Measurements from ENCODE around the gene PCNA. TPM values are rescaled to one million over a fixed set of nuclear protein-coding genes. Genes with fewer than 3 reads are reported as not detected.

Gene PCNA
- total RNA-seq, 4 donors from 2014 or later: 28.2 to 42.8 (median 37.4) TPM

DNA sequence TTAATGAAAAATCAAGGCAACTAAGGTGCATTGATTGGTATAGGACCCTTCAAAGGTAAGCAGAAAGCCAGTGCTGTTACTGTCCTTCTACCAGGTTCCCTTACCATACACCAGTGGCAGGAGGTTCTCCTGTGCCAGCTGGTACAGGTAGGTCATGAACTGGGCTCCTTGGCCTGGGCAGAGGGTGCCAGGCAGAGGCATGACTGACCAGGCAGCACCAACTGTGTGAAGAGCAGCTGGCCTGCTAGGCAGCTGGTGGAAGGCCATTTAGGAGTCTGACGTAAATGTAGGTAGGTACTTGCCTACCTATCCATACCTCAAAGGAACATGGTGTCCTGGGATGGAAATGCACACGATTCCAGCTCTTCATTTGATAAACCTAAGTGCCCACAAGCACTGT is 23.3 kb downstream of the PCNA start:
- Histone ChIP-seq H3K9me3 (no peaks in the 10 kb centered on the region), H3K4me3 (no peak overlapping the region), H3K36me3 (peaks cover 0 to 58% (median 0%) of the 10 kb centered on the region in 3 donors), H3K4me1 (peaks cover 0 to 22% (median 0%) of the 10 kb centered on the region in 4 donors), H3K27ac (no peak overlapping the region), H3K27me3 (no peaks in the 10 kb centered on the region)
- 89 to 100% methylated on average over 2 of the region's 2 CpGs for WGBS, 2 donors
- TF ChIP-seq, protein P1, sequence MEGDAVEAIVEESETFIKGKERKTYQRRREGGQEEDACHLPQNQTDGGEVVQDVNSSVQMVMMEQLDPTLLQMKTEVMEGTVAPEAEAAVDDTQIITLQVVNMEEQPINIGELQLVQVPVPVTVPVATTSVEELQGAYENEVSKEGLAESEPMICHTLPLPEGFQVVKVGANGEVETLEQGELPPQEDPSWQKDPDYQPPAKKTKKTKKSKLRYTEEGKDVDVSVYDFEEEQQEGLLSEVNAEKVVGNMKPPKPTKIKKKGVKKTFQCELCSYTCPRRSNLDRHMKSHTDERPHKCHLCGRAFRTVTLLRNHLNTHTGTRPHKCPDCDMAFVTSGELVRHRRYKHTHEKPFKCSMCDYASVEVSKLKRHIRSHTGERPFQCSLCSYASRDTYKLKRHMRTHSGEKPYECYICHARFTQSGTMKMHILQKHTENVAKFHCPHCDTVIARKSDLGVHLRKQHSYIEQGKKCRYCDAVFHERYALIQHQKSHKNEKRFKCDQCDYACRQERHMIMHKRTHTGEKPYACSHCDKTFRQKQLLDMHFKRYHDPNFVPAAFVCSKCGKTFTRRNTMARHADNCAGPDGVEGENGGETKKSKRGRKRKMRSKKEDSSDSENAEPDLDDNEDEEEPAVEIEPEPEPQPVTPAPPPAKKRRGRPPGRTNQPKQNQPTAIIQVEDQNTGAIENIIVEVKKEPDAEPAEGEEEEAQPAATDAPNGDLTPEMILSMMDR (IDR thresholded peaks at IDR 0.05): no peak
- TF ChIP-seq EP300 (IDR thresholded peaks at IDR 0.05) (no peak), POLR2A (IDR thresholded peaks at IDR 0.05) (no peak)
- DNase-seq (ENCODE audit: low spot score in 2 of 2): no peak

DNA sequence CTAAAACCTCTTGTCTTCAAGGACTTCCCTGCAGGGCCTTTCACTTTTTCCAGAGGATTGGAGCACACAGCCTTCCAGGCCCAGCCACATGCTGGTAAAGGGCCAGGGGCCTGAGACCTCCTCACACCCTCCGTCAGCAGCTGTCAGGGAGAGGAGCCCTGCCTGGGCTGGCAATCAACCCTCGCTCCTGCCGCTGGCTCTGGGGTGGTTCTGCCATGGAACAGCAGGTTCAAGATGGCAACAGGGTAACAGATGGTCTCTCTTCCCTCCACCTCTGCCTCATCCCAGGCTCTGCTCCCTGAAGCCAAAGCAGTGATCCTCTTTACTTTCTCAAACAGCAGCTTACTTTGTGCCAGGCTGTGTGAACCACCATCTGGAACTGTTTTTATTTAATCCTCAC is 23.8 kb downstream of the PCNA start:
- DNase-seq (ENCODE audit: low spot score in 2 of 2): no peak
- Histone ChIP-seq H3K36me3 (peaks cover 0 to 59% (median 0%) of the 10 kb centered on the region in 3 donors), H3K4me3 (no peak overlapping the region), H3K4me1 (peaks cover 0 to 17% (median 0%) of the 10 kb centered on the region in 4 donors), H3K27me3 (no peaks in the 10 kb centered on the region), H3K27ac (no peak overlapping the region), H3K9me3 (no peaks in the 10 kb centered on the region)
- 88 to 100% methylated on average over 3 of the region's 3 CpGs for WGBS, 2 donors
- TF ChIP-seq EP300 (IDR thresholded peaks at IDR 0.05): no peak
- TF ChIP-seq, protein P1 (IDR thresholded peaks at IDR 0.05): no peak
- no peak for TF ChIP-seq POLR2A (IDR thresholded peaks at IDR 0.05)

DNA sequence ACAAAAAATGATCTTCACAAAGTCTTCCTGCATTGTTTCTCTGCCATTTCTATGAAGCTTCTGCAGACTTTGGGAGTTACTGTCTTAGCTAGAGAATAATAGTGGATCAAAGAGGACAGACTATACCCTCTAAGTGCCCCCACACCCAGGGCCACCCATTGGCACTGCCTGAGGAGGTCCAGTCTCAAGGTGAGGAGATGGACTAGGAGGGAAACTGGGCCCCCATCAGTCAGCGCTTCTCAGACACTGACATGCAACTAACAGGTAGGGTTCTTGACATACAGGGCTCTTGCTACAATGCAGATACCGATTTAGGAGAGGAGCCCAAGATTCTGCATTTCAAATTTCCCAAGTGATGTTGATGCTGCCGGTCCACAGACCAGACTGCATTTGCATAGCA is 24.3 kb downstream of the PCNA start:
- H3K36me3 ChIP-seq: peaks cover 0 to 59% (median 0%) of the 10 kb centered on the region in 3 donors
- 81 to 87% methylated on average over 3 of the region's 3 CpGs for WGBS, 2 donors
- no peak overlapping the region for H3K27ac ChIP-seq
- H3K9me3 ChIP-seq: no peaks in the 10 kb centered on the region
- DNase-seq (ENCODE audit: low spot score in 2 of 2): no peak
- TF ChIP-seq, protein P1 (IDR thresholded peaks at IDR 0.05): no peak
- TF ChIP-seq POLR2A (IDR thresholded peaks at IDR 0.05) (no peak), EP300 (IDR thresholded peaks at IDR 0.05) (no peak)
- H3K27me3 ChIP-seq: no peaks in the 10 kb centered on the region
- no peak overlapping the region for H3K4me3 ChIP-seq
- H3K4me1 ChIP-seq: peaks cover 0 to 18% (median 0%) of the 10 kb centered on the region in 4 donors

DNA sequence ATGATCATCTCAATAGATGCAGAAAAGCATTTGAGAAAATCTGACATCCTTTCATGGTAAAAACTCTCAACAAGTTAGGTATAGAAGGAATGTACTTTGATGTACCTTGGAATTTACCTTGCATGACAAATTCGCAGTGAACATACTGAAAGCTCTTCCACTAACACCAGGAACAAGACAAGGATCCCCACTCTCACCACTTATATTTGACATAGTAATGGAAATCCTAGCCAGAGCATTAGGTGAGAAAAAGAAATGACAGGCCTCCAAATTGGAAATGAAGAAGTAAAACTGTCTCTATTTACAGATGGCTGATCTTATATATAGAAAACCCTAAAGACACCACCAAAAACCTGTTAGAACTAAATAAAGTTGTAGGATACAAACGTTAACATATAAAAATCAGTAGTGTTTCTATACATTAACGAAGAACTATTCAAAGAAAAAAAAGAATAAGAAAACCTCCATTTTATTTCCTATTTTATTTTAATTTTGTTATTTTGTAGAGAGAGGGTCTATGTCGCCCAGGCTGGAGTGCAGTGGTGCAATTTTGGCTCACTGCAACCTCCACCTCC is 26.9 kb downstream of the PCNA start:
- Histone ChIP-seq H3K4me3 (no peak overlapping the region), H3K27me3 (no peaks in the 10 kb centered on the region), H3K27ac (no peak overlapping the region), H3K4me1 (peaks cover 0 to 6% (median 2%) of the 10 kb centered on the region in 4 donors), H3K36me3 (peaks cover 0 to 35% (median 0%) of the 10 kb centered on the region in 3 donors), H3K9me3 (no peaks in the 10 kb centered on the region)
- no peak for TF ChIP-seq EP300 (IDR thresholded peaks at IDR 0.05)
- TF ChIP-seq, protein P1 (IDR thresholded peaks at IDR 0.05): no peak
- TF ChIP-seq POLR2A (IDR thresholded peaks at IDR 0.05): no peak
- DNase-seq (ENCODE audit: low spot score in 2 of 2): no peak
- 67 to 80% methylated on average over 4 of the region's 4 CpGs for WGBS, 2 donors

DNA sequence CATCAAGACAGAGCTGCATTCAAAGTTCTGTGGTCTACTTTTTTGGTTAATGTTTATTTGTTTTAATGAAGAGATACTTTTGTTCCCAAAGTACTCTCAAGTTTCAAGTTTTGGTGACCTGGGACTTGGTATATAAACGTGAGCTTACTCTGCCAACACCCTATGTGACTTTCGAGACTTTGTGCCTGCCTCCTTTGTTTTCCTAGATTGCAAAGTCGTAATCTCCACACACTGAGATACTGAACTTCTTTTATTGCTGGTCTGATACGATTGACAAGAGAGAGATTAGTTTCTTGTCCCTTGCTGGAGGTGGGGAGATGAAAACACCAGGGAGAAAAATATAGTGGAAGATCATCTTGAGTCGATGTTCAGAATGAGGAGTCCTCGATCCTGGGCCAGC is 27.9 kb downstream of the PCNA start:
- Histone ChIP-seq H3K27me3 (no peaks in the 10 kb centered on the region), H3K9me3 (no peaks in the 10 kb centered on the region), H3K4me3 (no peak overlapping the region), H3K36me3 (peaks cover 0 to 44% (median 0%) of the 10 kb centered on the region in 3 donors), H3K4me1 (peaks cover 0 to 6% (median 2%) of the 10 kb centered on the region in 4 donors), H3K27ac (no peak overlapping the region)
- TF ChIP-seq POLR2A (IDR thresholded peaks at IDR 0.05): no peak
- TF ChIP-seq, protein P1 (IDR thresholded peaks at IDR 0.05): no peak
- TF ChIP-seq EP300 (IDR thresholded peaks at IDR 0.05): no peak
- 69 to 85% methylated on average over 6 of the region's 6 CpGs for WGBS, 2 donors
- no peak for DNase-seq (ENCODE audit: low spot score in 2 of 2)

Measured in tibial nerve (tissue), 4 donors.